HepG2 (cell line): Measurements from ENCODE around the gene RTN4. TPM values are rescaled to one million over a fixed set of nuclear protein-coding genes. Genes with fewer than 3 reads are reported as not detected.

Experiments
- ARNT ChIP-seq: fragments of 450-650 bp; IDR thresholded peaks from 2 replicates; pipeline ENCODE4 v1.6.1; 2017
- ATM ChIP-seq: fragments of 450-650 bp; IDR thresholded peaks from 2 replicates; pipeline ENCODE4 v1.7.1; 2017; ENCODE audit warnings: mild to moderate bottlenecking, borderline replicate concordance
- FLYWCH1 ChIP-seq: sonication (generic); formaldehyde crosslinking; IDR thresholded peaks from 2 replicates; pipeline ENCODE4 v1.8.1; 2023; ENCODE audit warnings: mild to moderate bottlenecking, missing genetic modification reagents
- GATAD1 ChIP-seq: IDR thresholded peaks from 2 replicates; pipeline ENCODE4 v1.6.1; 2016; ENCODE audit warnings: missing genetic modification reagents, missing compliant biosample characterization
- HOXA7 ChIP-seq: sonication (generic); formaldehyde crosslinking; IDR thresholded peaks from 2 replicates; pipeline ENCODE4 v1.8.1; 2022; ENCODE audit warnings: mild to moderate bottlenecking, missing genetic modification reagents, moderate library complexity
- HOXD1 ChIP-seq: sonication (generic); formaldehyde crosslinking; IDR thresholded peaks from 2 replicates; pipeline ENCODE4 v1.5.0; 2020; ENCODE audit warnings: missing genetic modification reagents
- KLF11 ChIP-seq: IDR thresholded peaks from 2 replicates; pipeline ENCODE4 v1.6.1; 2016; ENCODE audit warnings: missing compliant biosample characterization
- MTA1 ChIP-seq: sonication (generic); formaldehyde crosslinking; IDR thresholded peaks from 2 replicates; pipeline ENCODE4 v1.4.0; 2020; ENCODE audit warnings: missing genetic modification reagents, mild to moderate bottlenecking, borderline replicate concordance
- NFE2L2 ChIP-seq: fragments of 150-350 bp; IDR thresholded peaks from 2 replicates; pipeline ENCODE4 v1.6.1; 2014; ENCODE audit warnings: low read length
- NKX3-1 ChIP-seq: sonication (generic); formaldehyde crosslinking; IDR thresholded peaks from 2 replicates; pipeline ENCODE4 v1.5.0; 2020; ENCODE audit warnings: missing genetic modification reagents
- PBX2 ChIP-seq: IDR thresholded peaks from 2 replicates; pipeline ENCODE4 v1.6.1; 2016; ENCODE audit warnings: control low read depth
- RBM39 ChIP-seq: fragments of 200-400 bp; formaldehyde crosslinking; IDR thresholded peaks from one replicate; pipeline ENCODE4 v1.6.1; 2018; ENCODE audit warnings: antibody characterized with exemption, mild to moderate bottlenecking, low read depth, low read length; ENCODE audit not compliant: poor library complexity, severe bottlenecking
- RNF2 ChIP-seq: fragments of 450-650 bp; conservative IDR thresholded peaks from 2 replicates; pipeline ENCODE4 v1.6.1; 2016; ENCODE audit warnings: low read depth
- RXRB ChIP-seq: IDR thresholded peaks from 2 replicates; pipeline ENCODE4 v1.6.1; 2016; ENCODE audit warnings: borderline replicate concordance, missing genetic modification reagents, missing compliant biosample characterization
- SRY ChIP-seq: sonication (generic); formaldehyde crosslinking; IDR thresholded peaks from 2 replicates; pipeline ENCODE4 v1.8.0; 2022; ENCODE audit warnings: mild to moderate bottlenecking, missing genetic modification reagents
- TRIM22 ChIP-seq: fragments of 450-650 bp; IDR thresholded peaks from 2 replicates; pipeline ENCODE4 v1.6.1; 2017
- ZNF205 ChIP-seq: IDR thresholded peaks from 2 replicates; pipeline ENCODE4 v1.6.1; 2018; ENCODE audit warnings: missing biosample characterization, missing genetic modification reagents
- ZNF263 ChIP-seq: sonication (generic); formaldehyde crosslinking; IDR thresholded peaks from 2 replicates; pipeline ENCODE4 v1.4.0; 2020; ENCODE audit warnings: missing genetic modification reagents
- ZNF264 ChIP-seq: sonication (generic); formaldehyde crosslinking; IDR thresholded peaks from 2 replicates; pipeline ENCODE4 v1.4.0; 2020; ENCODE audit warnings: missing genetic modification reagents
- ZNF563 ChIP-seq: sonication (generic); formaldehyde crosslinking; IDR thresholded peaks from 2 replicates; pipeline ENCODE4 v1.8.0; 2022; ENCODE audit warnings: mild to moderate bottlenecking, moderate library complexity, missing genetic modification reagents
- ZNF569 ChIP-seq: sonication (generic); formaldehyde crosslinking; IDR thresholded peaks from 2 replicates; pipeline ENCODE4 v1.5.0; 2020; ENCODE audit warnings: mild to moderate bottlenecking, missing genetic modification reagents, moderate library complexity, borderline replicate concordance
- ZNF572 ChIP-seq: sonication (generic); formaldehyde crosslinking; IDR thresholded peaks from 2 replicates; pipeline ENCODE4 v1.5.1; 2020; ENCODE audit warnings: mild to moderate bottlenecking, missing genetic modification reagents
- ZNF660 ChIP-seq: sonication (generic); formaldehyde crosslinking; IDR thresholded peaks from 2 replicates; pipeline ENCODE4 v1.5.1; 2020; ENCODE audit warnings: mild to moderate bottlenecking, low read depth, missing genetic modification reagents, borderline replicate concordance
- ZNF777 ChIP-seq: sonication (generic); formaldehyde crosslinking; IDR thresholded peaks from 2 replicates; pipeline ENCODE4 v1.4.0; 2020; ENCODE audit warnings: missing genetic modification reagents
- ZNF790 ChIP-seq: sonication (generic); formaldehyde crosslinking; IDR thresholded peaks from 2 replicates; pipeline ENCODE4 v1.8.0; 2022; ENCODE audit warnings: missing genetic modification reagents, mild to moderate bottlenecking, borderline replicate concordance
- ZNF800 ChIP-seq: sonication (generic); formaldehyde crosslinking; IDR thresholded peaks from 2 replicates; pipeline ENCODE4 v1.4.0; 2020; ENCODE audit warnings: missing genetic modification reagents
- ZNF883 ChIP-seq: sonication (generic); formaldehyde crosslinking; IDR thresholded peaks from 2 replicates; pipeline ENCODE4 v1.5.1; 2020; ENCODE audit warnings: mild to moderate bottlenecking, missing genetic modification reagents; ENCODE audit errors: not compliant biosample characterization
- ZSCAN21 ChIP-seq: sonication (generic); formaldehyde crosslinking; IDR thresholded peaks from 2 replicates; pipeline ENCODE4 v1.8.0; 2022; ENCODE audit warnings: mild to moderate bottlenecking, missing genetic modification reagents, moderate library complexity, borderline replicate concordance
- polyA plus RNA-seq, 8 experiments: library from polyadenylated mRNA; depleted of rRNA in 3 of 8; stranded (reverse) in 7 of 8; unstranded in 1 of 8; fragments of >200 nt; fragmentation: Illumina TruSeq in 4 of 8; extraction: Trizol in 4 of 8; gene quantifications; 2 replicates each; pipeline versions ENCODE4 v1.2.1 to v1.2.3, GENCODE V29; 2011 to 2016; ENCODE audit warnings: low read depth in 4 of 8, missing spikeins in 1 of 8, mixed read lengths in 1 of 8; ENCODE audit not compliant: insufficient read depth in 1 of 8
- total RNA-seq, 5 experiments: library from RNA; depleted of rRNA; stranded (reverse); fragments of >200 nt; fragmentation: Illumina TruSeq; extraction: Trizol; gene quantifications; 2 replicates each; pipeline ENCODE4 v1.2.3, GENCODE V29; 2016; ENCODE audit warnings: low read depth in 1 of 5

RTN4 gene
- total and polyA plus RNA-seq, 2 of the 13 experiments (the other 11 are each of a cell fraction or from before 2014, with no cell fraction given) = 98.4 to 133 TPM

GRCh38 chr2:55050100-55050994, at the start of gene RTN4 (continued):
- TF ChIP-seq TRIM22 (no peak), SRY (CRISPR knock-in tag) (no peak), GATAD1 (CRISPR knock-in tag) (peak; percentile 45; the same call in 1 of the 2 replicates), ZNF800 (peak; percentile 90), ARNT (no peak), HOXA7 (CRISPR knock-in tag) (no peak), ZNF572 (CRISPR knock-in tag) (no peak), MTA1 (CRISPR knock-in tag) (peak; percentile 91; the same call in 1 of the 2 replicates), ZNF883 (CRISPR knock-in tag) (peak; percentile 79), ZNF205 (CRISPR knock-in tag) (peak; percentile 47; the same call in 1 of the 2 replicates), ZNF263 (peak; percentile 99), ATM (no peak), ZSCAN21 (CRISPR knock-in tag) (peak; percentile 94), NFE2L2 (no peak), ZNF563 (CRISPR knock-in tag) (peak; percentile 13), HOXD1 (CRISPR knock-in tag) (peak; percentile 91), RNF2 (no peak), KLF11 (peak; percentile 82), PBX2 (CRISPR knock-in tag) (peak; percentile 96), RXRB (CRISPR knock-in tag) (peak; percentile 80), ZNF790 (CRISPR knock-in tag) (peak; percentile 83; the same call in 1 of the 2 replicates), ZNF264 (peak; percentile 88; the same call in 1 of the 2 replicates), ZNF569 (CRISPR knock-in tag) (0 out of 2 replicates have a peak, but pooled peaks have one; percentile 46), NKX3-1 (peak; percentile 80; the same call in 1 of the 2 replicates), ZNF660 (CRISPR knock-in tag) (no peak), ZNF777 (CRISPR knock-in tag) (peak; percentile 81), RBM39 (peak; percentile 98), FLYWCH1 (no peak)
